ENCODE measurements around the gene RAMP3. TPM values are rescaled to one million over a fixed set of nuclear protein-coding genes. Genes with fewer than 3 reads are reported as not detected.

RAMP3 gene
- total and polyA plus RNA-seq, 7 donors, result 9.9 to 18.0 (median 16.3) TPM

DNA sequence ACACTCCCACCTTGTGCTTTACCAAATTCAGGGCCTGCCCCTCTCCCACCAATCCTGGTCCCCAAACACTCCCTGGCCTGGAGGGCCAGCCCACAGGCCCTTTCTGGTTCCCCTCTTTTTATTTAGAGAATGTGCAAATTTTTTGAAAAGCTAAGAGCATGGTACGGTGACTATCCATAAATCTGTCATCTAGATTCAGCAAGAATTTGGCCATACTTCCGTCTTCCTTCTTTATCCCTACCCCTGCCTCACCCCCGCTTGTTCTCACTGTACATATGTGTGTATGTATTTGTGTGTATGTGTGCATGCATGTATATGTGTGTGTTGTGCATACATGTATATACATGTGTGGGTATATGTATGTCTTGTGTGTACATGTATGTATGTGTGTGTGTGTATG lies 38.0 kb upstream of the RAMP3 start:
- Histone ChIP-seq H3K4me1 (no peaks in the 10 kb centered on the region), H3K4me3 (no peak overlapping the region), H3K9me3 (no peaks in the 10 kb centered on the region), H3K27me3 (ENCODE audit: insufficient read depth in 3 of 3, low read length in 2 of 3) (no peaks in the 10 kb centered on the region), H3K36me3 (ENCODE audit: insufficient read depth in 1 of 2, low read depth in 1 of 2) (no peaks in the 10 kb centered on the region), H3K27ac (no peak overlapping the region)
- DNase-seq (no peak), ATAC-seq (no peak)
- TF ChIP-seq, protein P1, sequence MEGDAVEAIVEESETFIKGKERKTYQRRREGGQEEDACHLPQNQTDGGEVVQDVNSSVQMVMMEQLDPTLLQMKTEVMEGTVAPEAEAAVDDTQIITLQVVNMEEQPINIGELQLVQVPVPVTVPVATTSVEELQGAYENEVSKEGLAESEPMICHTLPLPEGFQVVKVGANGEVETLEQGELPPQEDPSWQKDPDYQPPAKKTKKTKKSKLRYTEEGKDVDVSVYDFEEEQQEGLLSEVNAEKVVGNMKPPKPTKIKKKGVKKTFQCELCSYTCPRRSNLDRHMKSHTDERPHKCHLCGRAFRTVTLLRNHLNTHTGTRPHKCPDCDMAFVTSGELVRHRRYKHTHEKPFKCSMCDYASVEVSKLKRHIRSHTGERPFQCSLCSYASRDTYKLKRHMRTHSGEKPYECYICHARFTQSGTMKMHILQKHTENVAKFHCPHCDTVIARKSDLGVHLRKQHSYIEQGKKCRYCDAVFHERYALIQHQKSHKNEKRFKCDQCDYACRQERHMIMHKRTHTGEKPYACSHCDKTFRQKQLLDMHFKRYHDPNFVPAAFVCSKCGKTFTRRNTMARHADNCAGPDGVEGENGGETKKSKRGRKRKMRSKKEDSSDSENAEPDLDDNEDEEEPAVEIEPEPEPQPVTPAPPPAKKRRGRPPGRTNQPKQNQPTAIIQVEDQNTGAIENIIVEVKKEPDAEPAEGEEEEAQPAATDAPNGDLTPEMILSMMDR (IDR thresholded peaks at IDR 0.05), result no peak
- 81 to 82% (median 82%) methylated on average over 3 of the region's 3 CpGs for WGBS, 3 donors
- intact Hi-C loops (cut with DNase I), result no loop called here

DNA sequence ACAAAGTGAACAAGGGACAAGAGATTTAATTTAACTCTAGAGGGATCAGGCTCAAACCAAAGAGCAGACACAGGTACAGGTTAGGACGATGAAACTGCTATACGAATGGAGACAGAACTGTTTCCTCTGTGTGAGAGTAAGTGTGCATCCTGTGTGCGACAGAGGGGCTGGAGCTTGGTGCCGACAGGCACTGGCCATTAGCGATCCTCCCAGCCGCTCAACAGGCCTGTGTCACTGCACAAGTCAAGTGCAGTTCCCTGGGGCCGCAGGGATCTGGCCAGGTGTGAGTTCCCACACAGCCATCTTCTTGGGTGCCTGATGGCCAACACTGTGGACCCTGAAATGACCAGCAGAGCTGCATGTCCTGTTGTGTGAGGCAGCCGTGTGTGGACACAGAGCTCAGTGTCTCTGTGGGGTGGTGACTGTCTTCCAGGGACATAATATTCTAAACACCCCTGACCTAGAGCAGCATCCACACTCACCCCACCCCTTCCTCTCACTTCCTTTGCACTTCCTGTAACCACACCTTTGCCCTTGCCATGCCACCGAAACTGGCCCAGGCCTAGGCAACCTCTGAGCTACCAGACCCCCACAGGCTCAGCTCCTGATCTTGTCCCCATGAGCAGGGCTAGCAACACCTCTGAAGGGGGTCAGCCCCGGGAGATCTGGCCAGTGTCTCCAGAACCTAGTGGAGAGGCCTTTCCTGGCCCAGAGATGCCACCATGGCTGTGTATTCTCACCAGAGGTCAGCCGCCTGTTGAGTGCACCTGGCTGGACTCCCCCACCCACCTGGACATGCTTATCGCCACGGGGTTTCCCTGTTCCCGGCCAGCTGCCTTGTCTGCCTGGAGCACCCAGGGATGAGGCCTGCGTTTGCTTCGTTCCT lies 34.4 kb upstream of the RAMP3 start:
- no peak overlapping the region for H3K4me3 ChIP-seq
- no peaks in the 10 kb centered on the region for H3K36me3 ChIP-seq (ENCODE audit: insufficient read depth in 1 of 2, low read depth in 1 of 2)
- TF ChIP-seq, protein P1 (IDR thresholded peaks at IDR 0.05), result no peak
- H3K9me3 ChIP-seq, result no peaks in the 10 kb centered on the region
- ATAC-seq, result no peak
- no peaks in the 10 kb centered on the region for H3K27me3 ChIP-seq (ENCODE audit: insufficient read depth in 3 of 3, low read length in 2 of 3)
- intact Hi-C loops (cut with DNase I), result no loop called here
- no peak overlapping the region for H3K27ac ChIP-seq
- H3K4me1 ChIP-seq, result no peaks in the 10 kb centered on the region
- no peak for DNase-seq
- WGBS, 3 donors, result 73 to 79% (median 76%) methylated on average over 16 of the region's 16 CpGs

DNA sequence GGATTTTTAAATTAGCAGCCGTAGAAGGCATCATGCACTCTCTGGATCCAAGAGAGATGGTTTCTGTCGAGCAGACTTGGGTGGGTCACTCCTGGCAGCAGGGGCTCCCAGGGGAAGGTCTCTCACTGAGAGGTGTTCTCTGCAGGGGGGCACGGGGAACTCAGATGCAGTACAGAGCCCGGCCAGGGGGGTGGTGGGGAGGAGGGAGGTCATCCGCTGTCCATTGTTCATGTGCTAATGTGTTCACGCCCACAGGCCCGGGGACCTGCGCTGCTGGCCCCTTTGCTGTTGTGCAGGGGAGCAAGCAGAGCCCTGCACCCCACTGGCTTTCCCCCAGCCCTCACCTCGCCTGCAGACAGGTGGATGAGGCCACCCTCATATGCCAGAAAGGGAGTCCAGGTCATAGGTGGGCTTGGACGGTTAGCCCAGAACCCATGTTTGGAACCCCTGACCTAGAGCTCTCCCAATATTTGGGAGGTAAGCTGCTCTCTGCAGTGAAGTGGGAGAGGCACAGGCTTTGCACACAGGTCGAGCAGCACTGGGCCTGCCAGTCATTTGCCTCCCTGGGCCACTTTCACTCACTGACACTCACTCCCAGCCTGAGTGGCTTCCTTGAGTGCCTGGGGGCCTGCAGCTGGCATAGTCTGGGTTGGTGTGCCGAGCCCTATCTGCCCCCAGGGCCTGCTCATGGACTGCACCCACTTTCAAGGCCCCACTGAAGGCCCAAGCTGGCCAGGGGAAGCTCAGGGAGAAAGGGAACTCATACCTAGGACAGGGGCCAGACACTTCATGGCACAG lies 33.5 kb upstream of the RAMP3 start:
- Histone ChIP-seq H3K4me3 (no peak overlapping the region), H3K9me3 (no peaks in the 10 kb centered on the region), H3K27ac (no peak overlapping the region), H3K27me3 (ENCODE audit: insufficient read depth in 3 of 3, low read length in 2 of 3) (no peaks in the 10 kb centered on the region), H3K36me3 (ENCODE audit: insufficient read depth in 1 of 2, low read depth in 1 of 2) (no peaks in the 10 kb centered on the region), H3K4me1 (no peaks in the 10 kb centered on the region)
- intact Hi-C loops (cut with DNase I), result no loop called here
- TF ChIP-seq, protein P1 (IDR thresholded peaks at IDR 0.05), result no peak
- WGBS, 3 donors, result 60 to 70% (median 62%) methylated on average over 12 of the region's 12 CpGs
- ATAC-seq (no peak), DNase-seq (no peak)

DNA sequence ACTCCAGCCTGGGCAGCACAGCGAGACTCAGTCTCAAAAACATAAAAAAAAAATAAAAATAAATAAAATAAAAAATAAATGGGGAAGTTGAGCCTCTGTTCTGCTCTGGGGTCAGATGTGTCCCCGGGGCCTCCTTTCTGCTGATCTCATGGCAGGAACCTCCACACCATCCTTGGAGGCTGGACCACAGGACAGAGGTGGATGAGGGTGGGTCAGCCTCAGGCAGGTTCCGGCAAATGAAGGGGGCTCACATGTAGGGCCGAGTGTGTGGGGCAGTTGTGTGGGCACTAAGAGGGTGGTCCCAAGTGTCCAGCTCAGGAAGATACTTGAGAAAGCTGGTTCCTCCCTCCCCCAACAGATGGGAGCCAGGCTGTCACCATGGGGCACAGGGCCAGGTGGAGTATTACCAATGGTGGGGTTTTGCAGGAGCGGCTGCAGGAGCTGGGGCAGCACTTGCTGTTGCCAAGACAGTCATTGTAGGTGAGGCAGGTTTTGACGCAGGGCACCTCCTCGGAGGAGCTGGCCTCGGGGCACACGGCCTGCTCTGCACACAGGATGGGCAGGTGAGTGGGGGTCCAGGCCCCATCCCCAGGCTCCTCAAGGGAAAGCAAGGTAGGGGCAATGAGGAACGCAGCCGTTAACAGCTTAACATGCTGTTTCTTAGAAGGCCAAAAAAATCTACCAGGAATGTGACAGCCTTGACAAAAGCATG lies 32.2 kb upstream of the RAMP3 start:
- Histone ChIP-seq H3K9me3 (no peaks in the 10 kb centered on the region), H3K27ac (no peak overlapping the region), H3K4me1 (no peaks in the 10 kb centered on the region), H3K27me3 (ENCODE audit: insufficient read depth in 3 of 3, low read length in 2 of 3) (no peaks in the 10 kb centered on the region), H3K36me3 (ENCODE audit: insufficient read depth in 1 of 2, low read depth in 1 of 2) (no peaks in the 10 kb centered on the region), H3K4me3 (no peak overlapping the region)
- TF ChIP-seq, protein P1 (IDR thresholded peaks at IDR 0.05), result no peak
- DNase-seq (no peak), ATAC-seq (no peak)
- 83 to 89% (median 87%) methylated on average over 11 of the region's 11 CpGs for WGBS, 3 donors
- intact Hi-C loops (cut with DNase I), result no loop called here

All from psoas muscle (tissue), 8 donors.